Panc1 (cell line): ENCODE results near the gene ATP6V0D1. TPM values are rescaled to one million over a fixed set of nuclear protein-coding genes. Genes with fewer than 3 reads are reported as not detected.

ENCODE experiments used
- ATAC-seq: fragments of 200-7000 bp; cut with Tn5 transposase; 2 replicates; pipeline ENCODE4 v1.9.1; 2020; ENCODE audit warnings: mild to moderate bottlenecking, moderate library complexity
- BruUV-seq: library from RNA; stranded (reverse); fragments of 400-500 nt; replicated peaks from 2 replicates; lab custom pipeline; 2021; lab: Mats Ljungman, UMichigan
- CTCF ChIA-PET: fragments of 300-600 bp; sonication (Branson Sonifier 250); formaldehyde crosslinking; loops from one replicate; lab custom pipeline; 2022; ENCODE audit warnings: antibody characterized with exemption; lab: Charles Lee
- POLR2A ChIA-PET: fragments of 300-600 bp; sonication (Branson Sonifier 250); formaldehyde crosslinking; loops from one replicate; lab custom pipeline; 2022; ENCODE audit warnings: antibody characterized with exemption; lab: Charles Lee
- DNase-seq: peaks from one replicate; pipeline ENCODE4 v3.0.0-alpha.2; 2010; ENCODE audit warnings: low read depth, low spot score
- H3K27ac ChIP-seq: 2 replicates; pipeline ENCODE4 v1.5.1; 2011; ENCODE audit warnings: mild to moderate bottlenecking, low read length, inconsistent platforms
- H3K27me3 ChIP-seq: fragments of 200-500 bp; sonication (Bioruptor generic); 2 replicates; pipeline ENCODE4 v1.6.0; 2014; ENCODE audit warnings: low read length, inconsistent platforms; ENCODE audit not compliant: control insufficient read depth, insufficient read depth
- H3K36me3 ChIP-seq: fragments of 200-500 bp; sonication (Bioruptor generic); 2 replicates; pipeline ENCODE4 v1.5.1; 2014; ENCODE audit warnings: inconsistent platforms, mild to moderate bottlenecking, low read length, moderate library complexity; ENCODE audit not compliant: control insufficient read depth, insufficient read depth
- H3K4me1 ChIP-seq: 2 replicates; pipeline ENCODE4 v1.5.1; 2011; ENCODE audit warnings: inconsistent platforms, mild to moderate bottlenecking, low read length, moderate library complexity; ENCODE audit not compliant: control insufficient read depth, insufficient read depth
- H3K4me3 ChIP-seq, 2 experiments: 2 replicates each; pipeline ENCODE4 v1.5.1; 2011 to 2012; ENCODE audit warnings: low read depth in 2 of 2, low read length in 2 of 2, mild to moderate bottlenecking in 2 of 2, inconsistent platforms in 1 of 2, moderate library complexity in 1 of 2
- H3K9me3 ChIP-seq: fragments of 200-500 bp; sonication (Bioruptor generic); 2 replicates; pipeline ENCODE4 v1.5.1; 2014; ENCODE audit warnings: low read depth, mild to moderate bottlenecking, inconsistent platforms, low read length, moderate library complexity; ENCODE audit not compliant: control insufficient read depth, insufficient read depth
- POLR2AphosphoS5 ChIP-seq: IDR thresholded peaks from 2 replicates; pipeline ENCODE4 v1.6.1; 2012; ENCODE audit warnings: mild to moderate bottlenecking, low read depth, low read length, moderate library complexity
- SIN3A ChIP-seq: IDR thresholded peaks from 2 replicates; pipeline ENCODE4 v1.6.1; 2012; ENCODE audit warnings: low read depth, mild to moderate bottlenecking, low read length, moderate library complexity, borderline replicate concordance; ENCODE audit not compliant: insufficient read depth
- TCF7L2 ChIP-seq: IDR thresholded peaks from 2 replicates; pipeline ENCODE4 v1.6.1; 2011; ENCODE audit warnings: mild to moderate bottlenecking, low read depth, low read length, inconsistent platforms
- in situ Hi-C: cut with HindIII; loops from 2 replicates; pipeline ENCODE4 v1.10.0; 2016; ENCODE audit warnings: low sequenced_read_pairs, low pct_unique_long_range_greater_than_20kb
- intact Hi-C: fragments of 100-400 bp; cut with micrococcal nuclease; formaldehyde crosslinking; loops from one replicate; pipeline ENCODE4 v1.10.0; 2022; ENCODE audit not compliant: unreplicated experiment
- total RNA-seq: library from RNA; stranded (reverse); gene quantifications from one replicate; pipeline ENCODE4 v1.2.1, GENCODE V29; 2021; ENCODE audit not compliant: unreplicated experiment
- TF ChIP-seq, protein P1 (sequence below), 2 experiments: IDR thresholded peaks; 2 replicates each; pipeline ENCODE4 v1.6.1; 2011 to 2012; ENCODE audit warnings: low read depth in 2 of 2, control low read depth in 1 of 2, low read length in 1 of 2, mild to moderate bottlenecking in 1 of 2, moderate library complexity in 1 of 2; ENCODE audit not compliant: insufficient read depth in 1 of 2
- TF ChIP-seq, protein P2 (sequence below): fragments of 450-650 bp; IDR thresholded peaks from 2 replicates; pipeline ENCODE4 v1.5.1; 2017; ENCODE audit warnings: mild to moderate bottlenecking

The ATP6V0D1 gene
- total RNA-seq, 1 experiment from 2014 or later, result 70.8 TPM

DNA sequence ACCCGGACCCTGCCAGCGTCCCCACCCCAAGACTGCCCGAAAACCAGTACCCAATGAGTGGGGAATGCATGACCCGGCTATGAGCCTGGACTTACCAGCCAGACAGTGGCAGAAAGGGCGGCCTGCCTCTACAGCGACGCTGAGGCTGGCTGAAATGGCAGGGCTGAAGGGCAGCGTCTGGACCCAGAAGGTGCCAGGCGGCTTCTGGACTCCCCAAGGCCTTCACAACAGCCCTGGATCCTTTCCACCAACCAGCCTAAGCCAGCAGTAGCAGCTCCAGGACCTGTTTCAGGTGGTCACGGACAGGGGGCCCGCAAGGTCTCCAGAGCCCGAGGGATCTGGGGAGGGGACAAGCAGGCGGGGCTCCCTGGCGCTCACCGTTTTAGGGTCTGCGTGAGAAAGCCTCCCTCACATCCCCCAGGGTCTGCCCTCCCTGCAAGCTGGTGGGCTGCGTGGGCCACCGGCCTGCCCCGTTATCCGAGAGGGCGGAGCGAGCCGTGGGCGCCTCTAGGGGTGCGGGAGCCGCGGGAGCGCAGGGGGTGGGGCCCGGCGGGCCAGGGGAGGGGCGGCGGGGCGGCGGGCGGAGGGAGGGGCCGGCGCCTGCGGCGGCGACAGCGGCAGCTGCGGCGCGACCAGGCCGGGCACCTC lies 47.4 kb upstream of the ATP6V0D1 start, which contains the start of gene RIPOR1:
Gene RIPOR1 (plus strand): TSS at position 608 of the 648 bp plus-strand sequence. CDS start 9,618 bp downstream, outside the sequence.
- H3K4me3 ChIP-seq, result peak within 1 kb of the TSS; percentile 69 to 79
- H3K27me3 ChIP-seq, result no peaks in the 10 kb centered on the region
- DNase-seq (no peak), ATAC-seq (peak; percentile 80)
- peak within 1 kb of the TSS; percentile 89 for H3K27ac ChIP-seq
- intact Hi-C loops (no loop called here), in situ Hi-C loops (no loop called here)
- CTCF ChIA-PET, result no interaction called here
- POLR2A ChIA-PET, result interaction anchor here (0.7 kb wide), 1 partner anchor 25 kb away, joined by 4 read pairs; no protein-coding TSS in a partner anchor
- no peaks in the 10 kb centered on the region for H3K9me3 ChIP-seq
- no peaks in the 10 kb centered on the region; the same call in 1 of the 2 replicates for H3K36me3 ChIP-seq
- BruUV-seq, result no TSS peak
- H3K4me1 ChIP-seq, result peaks cover 19% of the 10 kb centered on the region
- TF ChIP-seq, protein P1, sequence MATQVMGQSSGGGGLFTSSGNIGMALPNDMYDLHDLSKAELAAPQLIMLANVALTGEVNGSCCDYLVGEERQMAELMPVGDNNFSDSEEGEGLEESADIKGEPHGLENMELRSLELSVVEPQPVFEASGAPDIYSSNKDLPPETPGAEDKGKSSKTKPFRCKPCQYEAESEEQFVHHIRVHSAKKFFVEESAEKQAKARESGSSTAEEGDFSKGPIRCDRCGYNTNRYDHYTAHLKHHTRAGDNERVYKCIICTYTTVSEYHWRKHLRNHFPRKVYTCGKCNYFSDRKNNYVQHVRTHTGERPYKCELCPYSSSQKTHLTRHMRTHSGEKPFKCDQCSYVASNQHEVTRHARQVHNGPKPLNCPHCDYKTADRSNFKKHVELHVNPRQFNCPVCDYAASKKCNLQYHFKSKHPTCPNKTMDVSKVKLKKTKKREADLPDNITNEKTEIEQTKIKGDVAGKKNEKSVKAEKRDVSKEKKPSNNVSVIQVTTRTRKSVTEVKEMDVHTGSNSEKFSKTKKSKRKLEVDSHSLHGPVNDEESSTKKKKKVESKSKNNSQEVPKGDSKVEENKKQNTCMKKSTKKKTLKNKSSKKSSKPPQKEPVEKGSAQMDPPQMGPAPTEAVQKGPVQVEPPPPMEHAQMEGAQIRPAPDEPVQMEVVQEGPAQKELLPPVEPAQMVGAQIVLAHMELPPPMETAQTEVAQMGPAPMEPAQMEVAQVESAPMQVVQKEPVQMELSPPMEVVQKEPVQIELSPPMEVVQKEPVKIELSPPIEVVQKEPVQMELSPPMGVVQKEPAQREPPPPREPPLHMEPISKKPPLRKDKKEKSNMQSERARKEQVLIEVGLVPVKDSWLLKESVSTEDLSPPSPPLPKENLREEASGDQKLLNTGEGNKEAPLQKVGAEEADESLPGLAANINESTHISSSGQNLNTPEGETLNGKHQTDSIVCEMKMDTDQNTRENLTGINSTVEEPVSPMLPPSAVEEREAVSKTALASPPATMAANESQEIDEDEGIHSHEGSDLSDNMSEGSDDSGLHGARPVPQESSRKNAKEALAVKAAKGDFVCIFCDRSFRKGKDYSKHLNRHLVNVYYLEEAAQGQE (IDR thresholded peaks at IDR 0.05; ENCODE audit: insufficient read depth in 1 of 2, low read depth in 2 of 2, low read length in 1 of 2), result no peak
- TF ChIP-seq, protein P2, sequence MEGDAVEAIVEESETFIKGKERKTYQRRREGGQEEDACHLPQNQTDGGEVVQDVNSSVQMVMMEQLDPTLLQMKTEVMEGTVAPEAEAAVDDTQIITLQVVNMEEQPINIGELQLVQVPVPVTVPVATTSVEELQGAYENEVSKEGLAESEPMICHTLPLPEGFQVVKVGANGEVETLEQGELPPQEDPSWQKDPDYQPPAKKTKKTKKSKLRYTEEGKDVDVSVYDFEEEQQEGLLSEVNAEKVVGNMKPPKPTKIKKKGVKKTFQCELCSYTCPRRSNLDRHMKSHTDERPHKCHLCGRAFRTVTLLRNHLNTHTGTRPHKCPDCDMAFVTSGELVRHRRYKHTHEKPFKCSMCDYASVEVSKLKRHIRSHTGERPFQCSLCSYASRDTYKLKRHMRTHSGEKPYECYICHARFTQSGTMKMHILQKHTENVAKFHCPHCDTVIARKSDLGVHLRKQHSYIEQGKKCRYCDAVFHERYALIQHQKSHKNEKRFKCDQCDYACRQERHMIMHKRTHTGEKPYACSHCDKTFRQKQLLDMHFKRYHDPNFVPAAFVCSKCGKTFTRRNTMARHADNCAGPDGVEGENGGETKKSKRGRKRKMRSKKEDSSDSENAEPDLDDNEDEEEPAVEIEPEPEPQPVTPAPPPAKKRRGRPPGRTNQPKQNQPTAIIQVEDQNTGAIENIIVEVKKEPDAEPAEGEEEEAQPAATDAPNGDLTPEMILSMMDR, result no peak
- no peak for TF ChIP-seq SIN3A

DNA sequence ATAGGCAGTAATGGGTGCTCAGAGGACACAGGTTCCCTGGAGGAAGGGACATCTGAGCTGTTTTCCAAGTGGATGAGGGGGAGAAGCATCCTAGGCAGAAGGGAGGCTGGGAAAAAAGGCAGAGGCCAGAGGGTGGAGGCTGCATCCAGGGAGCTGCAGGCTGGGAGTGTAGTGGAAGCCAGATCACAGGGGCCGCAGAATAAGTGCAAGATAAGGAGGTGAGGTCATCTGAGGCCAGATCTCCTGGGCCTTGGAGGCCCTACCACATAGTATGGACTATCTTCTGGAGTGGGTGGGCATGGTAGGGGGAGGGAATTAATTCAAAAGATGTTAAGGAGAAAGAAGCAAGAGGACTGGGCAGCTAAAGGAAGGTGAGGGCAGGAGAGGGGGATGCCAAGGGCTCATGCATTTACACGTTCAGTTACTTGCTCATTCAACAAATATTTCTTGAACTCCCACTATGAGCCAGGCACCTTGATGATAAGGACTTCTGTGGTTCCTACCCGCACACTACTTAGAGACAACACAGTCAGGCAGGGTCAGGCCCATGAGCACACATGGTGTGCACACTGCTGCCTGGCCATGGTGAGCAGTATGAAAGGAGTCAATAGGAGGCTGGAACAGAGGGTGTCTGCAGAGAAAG lies 45.3 kb upstream of the ATP6V0D1 start:
- TF ChIP-seq, protein P2, result no peak
- TF ChIP-seq TCF7L2, result no peak
- TF ChIP-seq, protein P1 (IDR thresholded peaks at IDR 0.05; ENCODE audit: insufficient read depth in 1 of 2, low read depth in 2 of 2, low read length in 1 of 2), result no peak
- no peak for TF ChIP-seq POLR2AphosphoS5
- TF ChIP-seq SIN3A, result no peak
- intact Hi-C loops, result no loop called here
- H3K9me3 ChIP-seq, result no peaks in the 10 kb centered on the region
- DNase-seq (no peak), ATAC-seq (no peak)
- peaks cover 17% of the 10 kb centered on the region for H3K4me1 ChIP-seq
- ChIA-PET POLR2A (no interaction called here), CTCF (interaction anchor here (0.6 kb wide), 1 partner anchor 21 kb away, joined by 6 read pairs; no protein-coding TSS in a partner anchor)
- in situ Hi-C loops, result no loop called here
- no peaks in the 10 kb centered on the region for H3K27me3 ChIP-seq
- no peaks in the 10 kb centered on the region; the same call in 1 of the 2 replicates for H3K36me3 ChIP-seq
- H3K4me3 ChIP-seq, result no peak overlapping the region
- H3K27ac ChIP-seq, result no peak overlapping the region
- no TSS peak for BruUV-seq
